Fibroblast of skin of right biceps (primary cell): ENCODE results near the gene GTF3C5.

Experiments used
- DNase-seq: peaks from one replicate; pipeline ENCODE4 v3.0.0-alpha.2; 2013

Gene GTF3C5

GRCh38 chr9:133031496-133031911 lies 707 bp downstream of the GTF3C5 start:
- DNase-seq, result peak; percentile 4

DNA sequence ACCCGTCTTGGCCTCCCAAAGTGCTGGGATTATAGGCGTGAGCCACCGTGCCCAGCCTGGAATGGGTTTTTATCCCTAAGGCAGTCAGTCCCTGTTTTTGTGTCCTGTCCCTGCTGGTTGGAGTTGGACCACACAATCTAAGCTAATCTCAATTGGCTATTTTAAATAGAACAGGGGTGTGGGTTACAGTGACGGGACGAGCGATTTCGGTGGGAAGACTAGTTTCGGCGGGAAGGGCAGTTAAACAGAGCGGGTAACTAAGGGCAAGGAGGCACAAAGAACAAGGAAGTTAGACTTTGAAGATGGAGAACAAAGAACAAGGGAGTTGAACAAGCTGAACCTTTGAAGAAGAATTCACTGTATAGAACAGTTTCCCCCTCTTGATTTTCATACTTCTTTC lies 1.4 kb downstream of the GTF3C5 start:
- no peak for DNase-seq

- DNase-seq, result no peak
Measured at GRCh38 chr9:133035669-133036068, 4.9 kb downstream of the GTF3C5 start.

- no peak for DNase-seq
Measured at GRCh38 chr9:133037775-133038515, 7.1 kb downstream of the GTF3C5 start.

DNA sequence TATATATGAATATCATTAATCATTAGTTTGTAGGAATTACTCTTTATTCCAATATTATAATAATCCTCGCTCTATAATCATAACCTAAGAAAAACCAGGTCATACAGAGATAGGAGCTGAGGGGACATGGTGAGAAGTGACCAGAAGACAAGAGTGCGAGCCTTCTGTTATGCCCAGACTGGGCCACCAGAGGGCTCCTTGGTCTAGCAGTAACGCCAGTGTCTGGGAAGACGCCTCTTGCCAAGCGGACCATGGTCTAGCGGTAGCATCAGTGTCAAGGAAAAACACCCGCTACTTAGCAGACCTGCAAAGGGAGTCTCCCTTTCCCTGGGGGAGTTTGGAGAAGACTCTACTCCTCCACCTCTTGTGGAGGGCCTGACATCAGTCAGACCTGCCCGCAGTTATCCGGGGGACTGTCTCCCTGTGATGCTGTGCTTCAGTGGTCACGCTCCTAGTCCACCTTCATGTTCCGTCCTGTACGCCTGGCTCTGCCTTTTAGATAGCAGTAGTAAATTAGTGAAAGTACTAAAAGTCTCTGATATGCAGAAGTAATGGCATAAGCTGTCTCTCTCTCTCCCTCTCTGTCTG lies 10.2 kb downstream of the GTF3C5 start:
- DNase-seq, result peak; percentile 53

DNA sequence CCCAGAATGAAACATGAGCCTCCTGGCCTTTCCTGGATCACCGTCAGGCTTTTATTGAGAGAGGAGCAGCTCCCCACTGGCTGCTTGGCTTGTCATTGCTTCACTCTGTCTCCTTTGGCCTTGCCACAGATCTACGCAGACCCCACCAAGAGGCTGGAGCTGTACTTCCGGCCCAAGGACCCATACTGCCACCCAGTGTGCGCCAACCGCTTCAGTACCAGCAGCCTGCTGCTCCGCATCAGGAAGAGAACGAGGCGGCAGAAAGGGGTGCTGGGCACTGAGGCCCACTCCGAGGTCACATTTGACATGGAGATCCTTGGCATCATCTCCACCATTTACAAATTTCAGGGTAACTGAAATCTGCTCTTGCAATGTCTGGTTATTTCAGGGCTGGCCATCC lies 11.2 kb downstream of the GTF3C5 start:
- DNase-seq, result no peak

DNA sequence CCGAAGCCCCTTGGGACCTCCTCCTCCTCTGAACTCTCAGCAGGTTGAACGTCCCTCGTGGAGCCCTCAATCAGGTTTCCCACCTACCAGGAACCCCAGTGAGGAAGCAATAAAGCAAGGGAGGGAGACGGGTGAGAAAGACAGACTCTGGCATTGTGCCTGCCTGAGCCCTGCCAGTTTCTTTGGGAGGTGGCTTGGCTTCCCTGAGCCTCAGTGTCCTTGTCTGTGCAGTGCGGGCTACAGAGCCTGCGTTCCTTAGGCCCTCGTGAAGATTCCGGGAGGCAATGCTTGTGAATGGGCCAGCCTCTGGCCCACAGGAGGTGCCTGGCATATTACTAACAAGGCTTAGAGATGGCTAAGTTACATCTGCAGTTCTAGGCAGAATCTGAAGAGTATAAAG lies 11.9 kb downstream of the GTF3C5 start:
- no peak for DNase-seq

- no peak for DNase-seq
Measured at GRCh38 chr9:133043449-133044035, 12.7 kb downstream of the GTF3C5 start.

DNA sequence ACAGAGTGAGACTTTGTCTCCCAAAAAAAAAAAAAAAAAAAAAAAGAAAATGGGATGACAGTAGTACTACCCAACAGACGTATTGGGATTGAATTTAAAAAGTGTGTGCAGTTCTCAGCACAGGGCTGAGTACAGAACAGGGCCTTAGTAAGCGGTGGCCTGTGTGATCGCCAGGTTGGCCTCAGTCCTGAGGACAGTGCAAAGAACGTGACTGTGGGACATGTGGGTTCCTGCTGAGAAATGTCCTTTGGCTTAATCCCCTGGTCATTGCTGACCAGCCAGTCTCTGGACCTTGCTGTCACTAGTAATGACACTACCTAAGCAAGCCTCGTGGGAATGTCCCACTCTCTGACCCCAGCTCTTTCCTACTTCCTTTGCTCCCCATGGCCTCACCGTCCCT lies 13.3 kb downstream of the GTF3C5 start:
- no peak for DNase-seq

- DNase-seq, result no peak
Measured at GRCh38 chr9:133044661-133045060, 13.9 kb downstream of the GTF3C5 start.

GRCh38 chr9:133045132-133045531 lies 14.3 kb downstream of the GTF3C5 start:
- no peak for DNase-seq

DNA sequence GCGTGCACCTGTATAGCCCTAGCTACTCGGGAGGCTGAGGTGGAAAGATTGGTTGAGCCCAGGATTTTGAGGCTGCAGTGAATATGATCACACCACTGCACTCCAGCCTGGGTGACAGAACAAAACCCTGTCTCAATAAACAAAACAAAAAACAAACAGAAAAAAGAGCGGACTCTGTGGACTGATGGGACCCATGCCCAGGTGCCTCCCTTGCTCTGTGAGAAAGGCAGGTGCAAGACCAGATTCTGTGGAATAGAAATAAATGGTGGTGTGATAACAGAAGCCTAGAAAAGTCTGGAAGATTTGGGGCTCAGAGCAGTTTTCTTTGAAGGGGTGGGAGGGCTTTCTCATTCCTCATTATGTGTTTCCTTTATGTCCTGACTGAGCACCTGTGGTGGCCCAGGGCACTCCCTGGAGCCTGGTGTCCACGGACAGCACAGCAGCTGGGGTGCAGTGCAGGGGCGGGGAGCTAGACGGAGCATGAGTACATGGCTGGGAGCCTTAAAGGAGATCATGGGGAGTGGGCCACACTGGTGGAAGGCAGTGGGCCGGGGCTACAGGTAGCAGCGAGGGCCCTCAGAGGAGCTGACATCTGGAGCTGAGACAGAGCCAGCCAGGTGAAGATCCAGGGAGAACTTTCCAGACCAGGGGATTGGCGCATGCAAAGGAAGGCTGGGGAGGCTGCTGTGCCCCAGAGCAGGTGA lies 15.6 kb downstream of the GTF3C5 start:
- DNase-seq, result no peak

- no peak for DNase-seq
Measured at GRCh38 chr9:133046900-133047295, 16.1 kb downstream of the GTF3C5 start.

GRCh38 chr9:133048595-133048994 lies 17.8 kb downstream of the GTF3C5 start:
- DNase-seq, result peak; percentile 27

DNA sequence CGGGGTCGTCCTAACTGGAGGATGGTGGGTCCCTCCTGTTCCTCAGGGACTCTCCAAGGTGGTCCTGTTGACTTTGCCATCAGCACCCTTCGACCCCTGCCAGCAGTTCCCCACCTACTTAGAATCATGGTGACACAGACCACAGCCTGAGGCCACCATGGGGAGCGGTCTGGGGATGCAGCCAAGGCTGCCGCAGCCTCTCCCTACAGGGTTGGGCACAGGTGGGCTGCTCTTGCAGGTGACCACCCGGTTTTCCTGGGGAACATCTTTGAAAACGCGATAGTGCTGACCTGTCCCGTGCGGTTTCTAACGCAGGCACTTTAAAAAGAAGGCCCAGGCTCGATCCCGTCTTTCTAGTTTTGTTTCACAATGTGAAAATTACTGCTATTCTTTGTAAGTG lies 18.2 kb downstream of the GTF3C5 start:
- no peak for DNase-seq

DNA sequence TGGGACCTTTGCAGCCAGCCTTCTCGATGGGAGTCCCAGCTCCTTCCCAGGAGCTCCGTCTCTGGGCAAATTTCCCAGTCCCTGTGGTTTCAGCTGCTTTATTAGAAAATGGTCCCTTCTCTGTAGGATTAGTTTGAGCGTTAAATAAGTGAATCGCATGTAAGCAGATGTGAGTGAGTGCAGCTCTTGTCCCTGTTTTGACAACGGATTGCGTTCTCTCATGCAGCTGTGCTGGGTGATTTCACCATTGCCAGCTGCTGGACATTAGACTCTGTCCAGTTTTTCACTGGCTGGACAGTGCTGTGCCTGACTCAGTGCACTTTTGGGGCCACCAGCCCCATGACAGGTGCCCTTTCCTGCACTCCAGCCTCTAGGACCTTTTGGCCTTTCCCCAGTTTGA lies 19.3 kb downstream of the GTF3C5 start:
- DNase-seq, result peak; percentile 32

- no peak for DNase-seq
Measured at GRCh38 chr9:133050781-133051180, 20.0 kb downstream of the GTF3C5 start.

GRCh38 chr9:133051281-133051900 lies 20.6 kb downstream of the GTF3C5 start:
- no peak for DNase-seq

- DNase-seq, result no peak
Measured at GRCh38 chr9:133051966-133052539, 21.3 kb downstream of the GTF3C5 start.

- DNase-seq, result no peak
Measured at GRCh38 chr9:133054194-133054890, 23.5 kb downstream of the GTF3C5 start.

GRCh38 chr9:133054966-133055365 lies 24.2 kb downstream of the GTF3C5 start:
- peak; percentile 92 for DNase-seq

DNA sequence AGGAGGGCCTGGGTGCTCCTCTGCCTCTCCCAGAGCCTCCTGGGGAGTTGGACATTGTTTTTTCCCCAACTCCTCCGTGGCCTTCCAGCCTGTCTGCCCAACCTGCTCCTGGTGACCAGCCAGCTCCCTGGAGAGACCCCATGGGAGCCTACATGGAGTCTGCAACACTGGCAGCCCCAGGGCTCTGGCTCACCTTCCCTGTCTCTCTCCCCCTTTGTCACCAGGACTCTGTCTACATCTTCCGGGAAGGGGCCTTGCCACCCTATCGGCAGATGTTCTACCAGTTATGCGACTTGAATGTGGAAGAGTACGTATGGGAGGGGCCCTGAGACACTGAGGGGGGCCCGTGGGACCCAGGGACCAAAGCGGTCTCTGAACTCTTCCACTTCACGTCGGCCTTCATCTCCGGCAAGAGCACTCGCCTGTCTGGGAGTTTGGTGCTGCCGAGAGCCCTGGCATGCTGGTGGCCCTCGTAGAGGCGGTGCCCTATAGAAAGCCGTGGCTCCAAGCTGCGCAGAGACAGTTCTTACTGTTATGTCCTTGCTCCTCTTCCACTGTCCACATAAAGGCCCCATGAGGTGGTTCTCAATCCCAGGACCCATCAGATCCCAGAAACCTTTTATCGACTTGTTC lies 25.1 kb downstream of the GTF3C5 start:
- DNase-seq, result no peak
